ENCODE data around the gene KLRC3. TPM values are rescaled to one million over a fixed set of nuclear protein-coding genes. Genes with fewer than 3 reads are reported as not detected.

Gene KLRC3
- total and polyA plus RNA-seq, 7 experiments from 2014 or later = 0.46 to 7.8 (median 1.6) TPM; not detected in 4

- H3K27me3 Mint-ChIP-seq = peaks cover 0 to 36% (median 0%) of the 10 kb centered on the region in 5 donors
- peaks cover 0 to 3% (median 0%) of the 10 kb centered on the region in 11 donors for H3K9me3 Mint-ChIP-seq
- H3K36me3 Mint-ChIP-seq = peaks cover 0 to 5% (median 4%) of the 10 kb centered on the region in 5 donors
- no peak overlapping the region for H3K27ac Mint-ChIP-seq
- ATAC-seq (no peak), DNase-seq (no peak)
- H3K36me3 ChIP-seq (ENCODE audit: control insufficient read depth in 2 of 3, insufficient read depth in 3 of 3, low read length in 3 of 3) = peaks cover 0 to 6% (median 0%) of the 10 kb centered on the region in 3 experiments
- peak overlapping the region; percentile 85 for H3K27ac ChIP-seq (ENCODE audit: low read depth, low read length)
- CTCF ChIA-PET = interaction anchor here (0.7 kb wide), 1 partner anchor 1326 kb away, joined by 3 read pairs; no protein-coding TSS in a partner anchor
- no peak overlapping the region for H3K4me3 ChIP-seq (ENCODE audit: low read length)
- H3K9me3 ChIP-seq (ENCODE audit: control insufficient read depth in 2 of 3, low read length in 3 of 3) = no peaks in the 10 kb centered on the region
- H3K4me3 Mint-ChIP-seq = no peak overlapping the region
- intact Hi-C loops (cut with micrococcal nuclease) = loop anchor here (5.0 to 10.0 kb wide), 3 partner anchors 149 to 1184 kb away; partner anchors contain the start of genes GABARAPL1 (in 1 of the 2) and STYK1 (in 1 of the 2)
- peaks cover 21 to 38% of the 10 kb centered on the region in 2 donors for H3K4me1 ChIP-seq (ENCODE audit: control insufficient read depth in 2 of 2, insufficient read depth in 2 of 2, low read length in 2 of 2)
- H3K4me1 Mint-ChIP-seq = peaks cover 7 to 27% (median 12%) of the 10 kb centered on the region in 7 donors
- POLR2A ChIA-PET = interaction anchor here (0.6 to 1.4 kb wide), 2 partner anchors 250 to 414 kb away, joined by 3 read pairs; no protein-coding TSS in a partner anchor
- H3K27me3 ChIP-seq (ENCODE audit: control insufficient read depth in 2 of 2, insufficient read depth in 2 of 2, low read length in 2 of 2) = no peaks in the 10 kb centered on the region
Observed at GRCh38 chr12:10363658-10363913, 56.8 kb downstream of the KLRC3 start.

- DNase-seq = no peak
- Histone ChIP-seq H3K4me3 (ENCODE audit: low read length) (no peak overlapping the region), H3K27ac (ENCODE audit: low read depth, low read length) (no peak overlapping the region), H3K36me3 (ENCODE audit: control insufficient read depth in 2 of 3, insufficient read depth in 3 of 3, low read length in 3 of 3) (peaks cover 0 to 6% (median 0%) of the 10 kb centered on the region in 3 experiments), H3K4me1 (ENCODE audit: control insufficient read depth in 2 of 2, insufficient read depth in 2 of 2, low read length in 2 of 2) (peaks cover 21 to 32% of the 10 kb centered on the region in 2 donors), H3K9me3 (ENCODE audit: control insufficient read depth in 2 of 3, low read length in 3 of 3) (no peaks in the 10 kb centered on the region), H3K27me3 (ENCODE audit: control insufficient read depth in 2 of 2, insufficient read depth in 2 of 2, low read length in 2 of 2) (no peaks in the 10 kb centered on the region)
- ATAC-seq = no peak
- Mint-ChIP-seq H3K27ac (peak overlapping the region in 2 of 9 donors; percentile 44 to 56), H3K4me3 (peak overlapping the region in 2 of 10 donors; percentile 22 to 54), H3K4me1 (peaks cover 7 to 22% (median 11%) of the 10 kb centered on the region in 7 donors), H3K9me3 (peaks cover 0 to 3% (median 0%) of the 10 kb centered on the region in 11 donors), H3K36me3 (peaks cover 0 to 4% (median 2%) of the 10 kb centered on the region in 5 donors), H3K27me3 (peaks cover 0 to 31% (median 0%) of the 10 kb centered on the region in 5 donors)
- CTCF ChIA-PET = no interaction called here
- POLR2A ChIA-PET = interaction anchor here (0.6 kb wide), 1 partner anchor 1168 kb away, joined by 5 read pairs; no protein-coding TSS in a partner anchor
- intact Hi-C loops (cut with micrococcal nuclease) = loop anchor here (5.0 to 10.0 kb wide), 3 partner anchors 148 to 1184 kb away; partner anchors contain the start of genes GABARAPL1 (in 1 of the 2) and STYK1 (in 1 of the 2)
Observed at GRCh38 chr12:10362828-10363657, 57.4 kb downstream of the KLRC3 start.

- Mint-ChIP-seq H3K27ac (peak overlapping the region in 1 of 9 donors; percentile 29), H3K4me1 (peaks cover 5 to 22% (median 11%) of the 10 kb centered on the region in 7 donors), H3K36me3 (peaks cover 0 to 4% (median 2%) of the 10 kb centered on the region in 5 donors), H3K9me3 (peaks cover 0 to 3% (median 0%) of the 10 kb centered on the region in 11 donors), H3K4me3 (peak overlapping the region in 1 of 10 donors; percentile 22), H3K27me3 (peaks cover 0 to 29% (median 0%) of the 10 kb centered on the region in 5 donors)
- H3K27ac ChIP-seq (ENCODE audit: low read depth, low read length) = no peak overlapping the region
- POLR2A ChIA-PET = no interaction called here
- H3K27me3 ChIP-seq (ENCODE audit: control insufficient read depth in 2 of 2, insufficient read depth in 2 of 2, low read length in 2 of 2) = no peaks in the 10 kb centered on the region
- intact Hi-C loops (cut with micrococcal nuclease) = loop anchor here (5.0 to 10.0 kb wide), 3 partner anchors 148 to 1185 kb away; partner anchors contain the start of genes GABARAPL1 (in 1 of the 2) and STYK1 (in 1 of the 2)
- CTCF ChIA-PET = no interaction called here
- peaks cover 0 to 2% (median 0%) of the 10 kb centered on the region in 3 experiments for H3K36me3 ChIP-seq (ENCODE audit: control insufficient read depth in 2 of 3, insufficient read depth in 3 of 3, low read length in 3 of 3)
- H3K9me3 ChIP-seq (ENCODE audit: control insufficient read depth in 2 of 3, low read length in 3 of 3) = no peaks in the 10 kb centered on the region
- H3K4me1 ChIP-seq (ENCODE audit: control insufficient read depth in 2 of 2, insufficient read depth in 2 of 2, low read length in 2 of 2) = peaks cover 21 to 25% of the 10 kb centered on the region in 2 donors
- H3K4me3 ChIP-seq (ENCODE audit: low read length) = no peak overlapping the region
- no peak for ATAC-seq
- DNase-seq = no peak
Observed at GRCh38 chr12:10362325-10362724, 58.1 kb downstream of the KLRC3 start.

Other genes with a start within 250 kb of the KLRC3 start
- 1 to 10 TPM in 2 of 5 experiments, not detected in 3; 3.1 to 4.0 TPM for gene OLR1, start 248.5 kb downstream of the KLRC3 start, total RNA-seq
- not detected for gene OLR1, start 248.5 kb downstream of the KLRC3 start, polyA plus RNA-seq
- under 1 TPM in 1 of 5 experiments, not detected in 4; 0.47 TPM for gene TMEM52B, start 241.6 kb downstream of the KLRC3 start, total RNA-seq
- not detected for gene TMEM52B, start 241.6 kb downstream of the KLRC3 start, polyA plus RNA-seq
- 100 to 1,000 TPM in 2 of 5 experiments, 10 to 100 TPM in 2, 1 to 10 TPM in 1; 3.7 to 165 (median 29.4) TPM for gene GABARAPL1, start 207.7 kb downstream of the KLRC3 start, total RNA-seq
- gene GABARAPL1, start 207.7 kb downstream of the KLRC3 start, polyA plus RNA-seq = 10 to 100 TPM; 14.7 to 14.9 TPM
- 10 to 100 TPM in 1 of 5 experiments, 1 to 10 TPM in 3, under 1 TPM in 1; 0.92 to 82.5 (median 1.7) TPM for gene KLRD1, start 112.7 kb downstream of the KLRC3 start, total RNA-seq
- 1 to 10 TPM in 1 of 2 donors, under 1 TPM in 1; 0.68 to 1.9 TPM for gene KLRD1, start 112.7 kb downstream of the KLRC3 start, polyA plus RNA-seq
- gene KLRK1, start 30.6 kb downstream of the KLRC3 start, total RNA-seq = 10 to 100 TPM in 1 of 5 experiments, 1 to 10 TPM in 3, under 1 TPM in 1; 0.15 to 75.2 (median 5.1) TPM
- gene KLRK1, start 30.6 kb downstream of the KLRC3 start, polyA plus RNA-seq = 1 to 10 TPM in 1 of 2 donors, under 1 TPM in 1; 0.62 to 2.7 TPM
- 10 to 100 TPM in 1 of 5 experiments, under 1 TPM in 1, not detected in 3; 0.69 to 11.8 TPM for gene KLRC4, start 10.8 kb downstream of the KLRC3 start, total RNA-seq
- not detected for gene KLRC4, start 10.8 kb downstream of the KLRC3 start, polyA plus RNA-seq
- 1 to 10 TPM in 1 of 5 experiments, not detected in 4; 6.7 TPM for gene KLRC2, start 15.4 kb upstream of the KLRC3 start, total RNA-seq
- gene KLRC2, start 15.4 kb upstream of the KLRC3 start, polyA plus RNA-seq = not detected
- gene KLRC1, start 32.8 kb upstream of the KLRC3 start, total RNA-seq = 1 to 10 TPM in 2 of 5 experiments, not detected in 3; 1.4 to 9.3 TPM
- under 1 TPM in 1 of 2 donors, not detected in 1; 0.37 TPM for gene KLRC1, start 32.8 kb upstream of the KLRC3 start, polyA plus RNA-seq
- 1 to 10 TPM in 2 of 5 experiments, under 1 TPM in 2, not detected in 1; 0.37 to 2.0 (median 1.3) TPM for gene EIF2S3B, start 85.3 kb upstream of the KLRC3 start, total RNA-seq
- 1 to 10 TPM in 1 of 2 donors, under 1 TPM in 1; 0.27 to 1.5 TPM for gene EIF2S3B, start 85.3 kb upstream of the KLRC3 start, polyA plus RNA-seq
- gene MAGOHB, start 193.0 kb upstream of the KLRC3 start, total RNA-seq = 10 to 100 TPM; 12.1 to 43.1 (median 24.8) TPM
- gene MAGOHB, start 193.0 kb upstream of the KLRC3 start, polyA plus RNA-seq = 10 to 100 TPM; 26.0 to 61.6 TPM

All from naive thymus-derived CD4-positive, alpha-beta T cell (primary cell).